ENCODE results near the gene TFAM.

The TFAM gene

GRCh38 chr10:58384999-58385783 is at the start of gene TFAM:
Gene TFAM, plus strand, starts transcription at chr10:58385410. Its CDS starts 138 bp downstream, at chr10:58385548.
- DNase-seq = peak; percentile 88

DNA sequence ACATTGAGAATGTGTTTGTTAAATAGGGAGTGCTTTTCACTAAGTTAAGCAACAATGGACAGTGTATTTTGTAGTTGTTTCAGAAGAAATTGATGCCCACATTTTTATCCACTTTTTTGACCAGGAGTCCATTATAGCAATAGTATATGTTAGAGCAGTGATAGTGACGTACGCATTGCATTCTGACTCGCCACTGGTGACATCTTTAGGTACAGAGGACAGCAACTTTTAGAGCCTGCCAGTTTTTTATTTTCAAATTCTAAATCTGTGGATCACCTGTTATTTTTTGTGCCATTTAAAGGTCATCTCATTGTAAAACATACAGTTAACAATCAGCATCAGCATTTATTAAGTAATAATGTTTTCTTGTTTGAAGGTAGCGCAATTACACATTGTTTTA is 49.0 kb upstream of the TFAM start:
- no peak for DNase-seq

GRCh38 chr10:58341422-58341821 is 43.8 kb upstream of the TFAM start:
- no peak for DNase-seq

- no peak for DNase-seq
Measured at GRCh38 chr10:58341947-58342346, 43.3 kb upstream of the TFAM start.

- no peak for DNase-seq
Measured at GRCh38 chr10:58347967-58348366, 37.2 kb upstream of the TFAM start.

DNA sequence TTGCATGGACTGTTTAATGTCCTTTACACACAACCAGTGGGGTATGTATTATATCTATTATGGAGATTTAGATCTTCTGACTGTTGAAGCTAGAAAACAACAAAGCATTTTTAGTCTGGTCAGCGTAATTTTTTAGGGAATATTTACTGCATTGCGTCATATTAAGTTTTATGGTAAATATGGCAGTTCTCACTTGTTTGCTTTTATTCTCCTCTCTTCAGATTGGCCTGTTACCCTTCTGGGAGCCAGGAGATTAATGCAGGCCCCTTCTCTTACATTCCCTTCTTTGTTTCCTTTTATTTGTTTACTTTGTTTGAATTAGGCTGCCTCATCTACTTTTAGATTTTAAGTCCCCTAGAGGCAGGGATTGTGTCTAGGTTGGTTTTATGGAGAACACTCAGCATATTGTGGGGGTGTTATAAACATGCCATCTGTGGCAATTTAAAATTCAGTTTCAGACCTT is 36.6 kb upstream of the TFAM start:
- no peak for DNase-seq

DNA sequence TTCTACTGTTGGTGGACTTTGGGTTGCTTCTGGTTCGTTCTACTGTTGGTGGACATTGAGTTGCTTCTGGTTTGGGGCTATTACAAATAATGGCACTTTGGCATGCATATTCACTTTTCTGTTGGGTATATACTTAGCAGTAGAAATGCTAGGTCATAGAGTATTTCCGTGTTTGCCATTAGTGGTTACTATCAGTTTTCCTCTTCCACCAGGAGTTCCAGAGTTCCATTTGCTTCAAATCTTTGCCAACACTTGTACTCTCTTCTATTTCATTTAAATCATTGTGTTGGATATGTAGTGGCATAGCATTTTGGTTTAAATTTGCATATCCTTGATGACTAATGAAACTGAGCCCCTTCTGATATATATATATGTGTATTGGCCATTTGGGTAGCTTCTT is 35.2 kb upstream of the TFAM start:
- DNase-seq = peak; percentile 24

- peak; percentile 88 for DNase-seq
Measured at GRCh38 chr10:58350619-58351323, 34.4 kb upstream of the TFAM start.

DNA sequence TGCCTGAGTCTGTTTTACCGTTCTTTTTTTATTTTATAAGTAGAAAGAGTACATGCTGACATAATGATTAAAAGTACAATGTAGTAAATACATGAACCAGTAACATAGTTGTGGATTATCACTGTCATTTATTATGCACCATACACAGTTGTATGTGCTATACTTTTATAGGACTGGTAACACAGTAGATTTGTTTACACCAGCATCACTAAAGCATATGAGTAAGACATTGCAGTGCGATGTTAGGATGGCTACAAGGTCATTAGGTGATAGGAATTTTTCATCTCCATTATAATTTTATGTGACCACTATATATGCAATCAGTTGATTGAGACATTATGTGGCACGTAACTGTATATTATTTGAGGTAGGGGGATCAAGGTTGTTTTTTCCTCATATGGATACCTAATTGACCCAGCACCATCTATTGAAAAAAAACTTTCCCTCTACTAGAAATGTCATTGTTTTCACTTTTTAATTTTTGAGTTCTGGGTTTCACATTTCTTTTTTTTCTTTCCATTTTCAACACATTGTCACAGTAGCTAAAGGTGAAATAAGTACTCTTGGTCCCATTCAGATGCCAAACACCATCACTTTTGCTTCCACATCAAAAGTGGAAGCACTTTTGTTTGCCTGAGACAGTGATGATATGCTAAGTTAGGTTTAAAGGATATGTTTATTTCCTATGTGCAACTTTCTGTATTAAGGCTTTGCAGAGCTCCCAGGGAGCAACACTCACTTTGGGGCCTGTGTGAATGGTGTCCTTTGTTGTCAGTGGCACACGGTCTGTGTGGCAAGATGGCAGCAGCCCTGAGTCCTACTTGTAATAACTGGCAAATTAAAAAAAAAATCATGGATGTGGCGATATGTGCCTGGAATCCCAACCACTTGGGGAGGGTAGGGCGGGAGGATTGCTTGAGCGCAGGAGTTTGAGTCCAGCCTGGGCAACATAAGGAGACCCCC is 33.3 kb upstream of the TFAM start:
- no peak for DNase-seq

DNA sequence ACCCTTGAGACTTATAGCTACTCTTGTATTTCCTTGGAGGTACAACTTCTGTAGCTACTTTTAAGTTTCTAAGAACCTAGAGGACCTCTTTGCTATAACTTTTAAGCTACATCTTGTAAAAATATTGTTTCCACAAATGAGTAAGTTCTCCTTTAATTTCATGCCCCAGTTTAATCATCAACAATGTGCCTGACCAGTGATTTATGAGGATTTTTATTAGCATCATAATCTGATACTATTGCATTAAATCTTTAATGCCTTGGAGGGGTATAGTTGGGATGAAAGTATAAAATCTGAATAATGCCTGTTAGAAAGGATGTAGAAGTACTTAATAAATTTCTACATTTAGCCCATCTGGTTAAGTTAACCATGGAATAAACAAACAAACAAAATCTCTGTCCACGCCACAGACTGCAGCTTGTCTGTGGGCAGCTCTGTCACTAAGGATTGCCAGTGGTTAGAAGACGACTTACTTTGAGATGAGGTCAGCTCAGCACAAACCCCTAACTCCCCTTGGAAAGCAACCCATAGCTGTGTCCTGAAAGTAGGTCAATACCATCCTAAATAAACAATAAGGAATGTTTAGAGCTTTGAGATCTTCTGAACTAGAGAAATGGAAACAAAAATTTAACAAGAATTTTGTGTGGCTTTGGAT is 32.1 kb upstream of the TFAM start:
- DNase-seq = no peak

- DNase-seq = no peak
Measured at GRCh38 chr10:58356756-58357155, 28.5 kb upstream of the TFAM start.

GRCh38 chr10:58358314-58358933 is 26.8 kb upstream of the TFAM start:
- DNase-seq = no peak

DNA sequence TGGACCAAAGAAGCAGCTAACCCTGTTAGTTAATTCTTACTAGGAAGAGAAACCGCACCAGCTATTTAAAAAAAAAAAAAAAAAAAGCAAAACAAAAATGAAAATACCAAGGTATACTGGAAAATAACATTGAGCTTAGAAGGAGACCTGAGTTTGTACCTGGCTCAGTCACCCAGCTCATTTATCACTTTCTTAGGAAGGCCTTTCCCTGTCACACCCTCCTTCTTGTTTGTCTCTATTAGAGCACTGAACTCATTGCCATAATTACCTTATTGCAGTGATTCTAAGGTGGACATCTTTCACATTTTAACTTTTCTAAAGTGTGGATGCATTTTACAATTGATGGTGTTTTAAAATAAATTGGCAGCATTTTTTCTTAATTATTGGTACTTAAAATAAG is 26.3 kb upstream of the TFAM start:
- DNase-seq = no peak

GRCh38 chr10:58359541-58359940 is 25.7 kb upstream of the TFAM start:
- no peak for DNase-seq

DNA sequence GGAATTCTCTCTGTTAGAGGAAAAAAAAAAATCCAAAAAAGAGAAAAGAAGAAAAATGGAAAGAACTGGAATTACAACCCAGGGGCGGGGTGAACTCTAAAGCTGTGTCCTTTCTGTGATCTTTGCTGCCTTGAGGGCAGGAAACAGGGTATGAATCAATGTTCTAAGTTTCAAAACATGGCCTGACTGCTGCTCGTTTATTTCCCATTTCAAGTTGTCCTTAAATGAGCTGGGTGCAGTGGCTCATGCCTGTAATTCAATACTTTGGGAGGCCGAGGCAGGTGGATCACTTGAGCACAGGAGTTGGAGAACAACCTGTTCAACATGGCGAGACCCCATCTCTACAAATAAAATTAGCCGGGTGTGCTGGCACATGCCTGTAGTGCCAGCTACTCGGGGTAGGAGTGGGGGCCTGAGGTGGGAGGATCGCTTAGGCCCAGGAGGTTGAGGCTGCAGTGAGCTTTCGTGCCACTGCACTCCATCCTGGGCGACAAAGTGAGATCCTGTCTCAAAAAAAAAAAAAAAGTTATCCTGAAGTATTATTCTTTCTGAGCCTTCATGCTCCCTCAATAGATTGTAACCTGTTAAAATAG is 24.7 kb upstream of the TFAM start:
- peak; percentile 21 for DNase-seq

- DNase-seq = no peak
Measured at GRCh38 chr10:58361353-58361752, 23.9 kb upstream of the TFAM start.

GRCh38 chr10:58362027-58362789 is 23.0 kb upstream of the TFAM start:
- no peak for DNase-seq

GRCh38 chr10:58367069-58367468 is 18.1 kb upstream of the TFAM start:
- peak; percentile 49 for DNase-seq

- no peak for DNase-seq
Measured at GRCh38 chr10:58371473-58371872, 13.7 kb upstream of the TFAM start.

- DNase-seq = no peak
Measured at GRCh38 chr10:58372607-58373441, 12.4 kb upstream of the TFAM start.
